GM19328 (cell line): Measurements from ENCODE around the gene CRTAC1.

Experiments
- ATAC-seq: cut with Tn5 transposase; IDR thresholded peaks from one replicate; pipeline ENCODE4 v1.9.1; 2021; ENCODE audit warnings: mild to moderate bottlenecking, moderate library complexity; ENCODE audit not compliant: unreplicated experiment

The CRTAC1 gene

DNA sequence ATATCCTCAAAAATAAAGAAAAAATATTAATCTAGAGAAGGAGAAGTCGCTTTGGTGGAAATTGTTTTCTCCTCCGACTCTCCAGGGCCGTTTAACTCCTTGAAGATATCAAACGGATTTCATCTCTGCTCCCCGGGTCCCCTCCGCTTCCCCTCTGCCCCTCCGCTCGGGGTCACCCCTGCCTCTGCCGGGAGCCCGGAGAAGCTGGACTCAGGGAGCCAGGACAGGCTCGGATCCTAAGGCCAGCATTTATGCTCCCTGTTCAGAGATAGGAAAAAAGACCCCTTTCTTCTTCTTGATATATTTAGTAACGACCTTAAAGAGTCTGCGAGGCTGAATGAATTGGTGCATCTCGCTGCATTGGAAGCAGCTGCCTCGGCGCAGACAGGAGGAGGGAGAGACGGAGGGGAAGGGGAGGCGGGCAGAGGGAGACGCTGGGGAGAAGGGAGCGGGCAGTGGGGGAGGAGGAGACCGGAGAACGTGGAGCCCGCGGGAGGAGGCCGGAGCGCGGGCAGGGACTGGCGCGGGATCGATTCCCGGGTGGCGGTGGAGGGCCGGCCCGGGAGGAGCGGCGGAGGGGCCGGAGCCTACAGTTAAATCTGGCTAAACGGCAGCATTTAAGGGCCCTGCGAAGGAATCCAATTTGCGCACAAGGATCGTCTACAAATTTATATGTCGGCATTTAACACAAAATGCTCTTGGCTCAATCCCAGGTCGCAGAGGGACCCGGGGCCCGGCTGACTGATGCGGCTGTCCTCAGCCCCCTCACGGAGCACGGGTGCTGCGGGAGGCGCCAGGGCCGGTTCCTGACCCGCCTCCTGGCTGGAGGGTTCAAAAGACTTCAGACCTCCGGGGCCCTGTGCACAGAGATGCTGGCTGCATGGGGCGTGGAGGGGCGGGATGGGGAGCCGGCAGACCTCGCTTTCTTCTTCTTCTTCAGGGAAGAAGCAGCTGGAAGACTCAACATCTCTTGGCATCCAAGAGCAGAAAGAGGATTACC, 55.6 kb downstream of the CRTAC1 start:
- ATAC-seq, result no peak

DNA sequence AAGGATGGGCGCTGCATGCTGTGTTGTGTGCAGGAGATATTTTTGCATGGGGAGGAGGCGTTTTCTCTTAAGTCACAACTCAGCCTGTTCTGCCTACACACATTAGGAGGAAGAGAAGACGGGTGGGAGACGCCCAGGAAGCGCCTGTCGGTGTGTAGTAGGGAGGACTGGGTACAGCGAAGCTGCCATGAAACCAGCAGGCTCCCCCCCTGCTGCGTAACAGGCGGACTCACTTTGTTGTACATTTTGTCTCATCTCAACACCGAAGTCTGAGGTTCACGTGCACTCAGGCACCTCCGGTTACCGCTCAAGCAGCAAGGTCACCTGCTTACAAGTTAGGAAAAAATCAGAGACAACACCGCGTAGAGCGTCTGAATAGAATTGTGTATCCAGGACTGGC, 56.3 kb downstream of the CRTAC1 start:
- ATAC-seq, result no peak

DNA sequence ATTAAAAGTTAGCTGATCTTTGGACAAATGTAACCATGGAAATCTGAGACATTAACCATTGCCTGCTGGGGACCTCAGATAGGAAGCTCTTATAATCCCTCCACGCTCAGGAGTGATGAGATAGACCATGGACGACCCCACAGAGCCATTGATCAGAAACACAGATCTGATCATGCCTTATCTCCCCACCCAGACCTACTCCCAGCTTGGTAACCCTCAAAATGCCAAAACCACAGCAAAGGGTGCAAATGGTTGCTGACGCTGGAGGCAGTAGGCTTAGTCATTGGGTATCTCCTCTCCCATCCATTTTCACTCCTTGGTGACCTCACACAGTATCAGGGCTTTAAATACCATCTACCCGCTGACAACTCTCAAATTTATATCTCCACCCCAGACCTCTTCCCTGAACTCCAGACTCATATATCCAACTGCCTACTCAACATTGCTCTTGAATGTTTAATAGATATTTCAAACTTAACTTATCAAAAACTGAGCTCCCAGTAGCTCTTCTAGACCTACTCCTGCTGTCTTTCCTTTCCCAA, 60.8 kb downstream of the CRTAC1 start:
- no peak for ATAC-seq

DNA sequence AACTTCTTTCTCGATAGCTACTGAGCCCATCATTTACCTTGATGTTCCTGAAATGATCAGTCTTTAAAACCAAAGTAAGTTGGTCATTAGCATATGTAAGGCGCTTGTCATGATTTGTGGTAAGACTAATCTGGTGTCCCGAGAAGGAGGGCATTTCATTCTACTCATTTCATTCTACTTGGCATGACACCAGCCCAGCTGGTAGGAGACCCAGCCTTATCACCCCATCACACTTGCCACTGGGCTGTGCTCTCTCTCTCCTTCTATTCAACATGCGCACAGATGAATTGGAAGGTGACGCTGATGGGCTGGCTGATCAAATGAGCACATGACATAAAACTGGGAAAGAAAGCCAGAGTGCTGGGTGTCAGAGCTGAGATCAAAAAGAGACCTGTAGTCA, 65.7 kb downstream of the CRTAC1 start:
- no peak for ATAC-seq

DNA sequence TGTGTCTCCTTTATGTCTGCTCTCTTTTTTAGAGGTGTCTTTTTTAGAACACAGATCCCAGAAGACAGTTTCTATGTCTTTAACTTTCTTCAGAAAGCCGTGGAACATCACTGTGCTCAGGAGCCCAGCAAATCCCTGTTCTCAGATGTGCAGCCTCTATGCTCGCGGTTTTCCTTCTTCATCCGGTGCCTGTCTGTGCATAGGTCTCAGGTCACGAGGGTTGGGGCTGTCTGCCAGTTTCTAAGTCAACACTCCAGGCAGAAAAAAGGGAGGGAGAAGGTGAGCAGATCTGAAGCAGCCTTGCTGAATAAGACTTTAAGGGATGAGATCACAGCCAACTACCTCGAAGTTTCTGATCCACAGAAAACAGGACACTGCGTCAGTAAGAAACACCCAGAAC, 68.5 kb downstream of the CRTAC1 start:
- ATAC-seq, result no peak

DNA sequence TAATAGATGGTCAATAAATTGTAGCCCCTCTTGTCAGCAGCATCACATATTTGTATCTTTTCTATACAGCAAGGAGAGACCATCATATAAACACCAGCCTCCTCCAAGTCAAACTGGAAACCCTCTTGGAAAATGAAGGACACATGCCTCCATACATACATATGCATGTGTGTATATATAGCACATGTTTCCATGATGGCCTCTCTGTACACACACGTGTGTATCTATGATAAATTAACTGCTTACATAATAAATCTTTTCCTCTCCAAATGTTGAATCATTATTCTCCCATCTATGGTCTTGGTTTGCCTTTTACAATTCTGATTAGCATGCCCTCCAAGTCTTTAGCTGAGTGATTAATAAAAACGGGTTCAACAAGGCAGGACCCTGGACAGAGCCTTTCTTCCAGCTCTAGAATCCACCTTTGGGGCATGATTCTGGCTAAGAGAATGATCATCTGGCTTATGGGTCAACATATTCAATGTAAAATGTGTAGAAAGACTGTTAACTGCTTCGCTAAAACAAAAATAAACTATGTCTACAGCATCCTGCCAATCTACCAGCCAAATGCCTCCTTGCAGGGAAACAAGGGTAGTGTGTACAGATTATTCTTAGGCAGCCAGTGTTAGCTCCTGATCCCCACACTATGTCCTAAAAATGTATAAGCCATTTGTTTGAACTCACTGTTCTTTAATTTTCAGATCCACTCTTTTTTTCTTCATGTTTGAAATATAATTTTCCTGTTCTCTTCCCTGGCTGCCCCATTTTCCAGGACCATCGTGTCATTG, 70.0 kb downstream of the CRTAC1 start:
- ATAC-seq, result no peak

DNA sequence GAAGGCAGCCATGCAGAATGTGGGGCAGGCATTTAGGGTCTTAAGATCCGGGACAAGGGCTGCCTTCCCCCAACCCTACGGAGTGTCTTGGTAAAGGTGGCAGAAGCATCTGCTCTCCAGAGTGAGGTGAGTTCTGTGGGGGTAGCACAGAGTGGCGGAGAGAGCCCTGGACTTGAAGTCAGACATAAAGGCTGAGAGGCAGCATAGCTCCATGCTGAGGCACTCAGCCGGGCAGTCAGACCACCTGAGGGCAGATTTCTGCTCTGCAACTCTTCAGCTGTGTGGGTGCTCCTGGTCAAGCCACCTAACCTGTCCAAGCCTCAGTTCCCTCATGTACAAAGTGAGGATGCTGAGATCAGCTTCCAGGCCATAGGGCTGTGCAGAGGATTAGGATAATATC, 81.0 kb downstream of the CRTAC1 start:
- ATAC-seq, result no peak

DNA sequence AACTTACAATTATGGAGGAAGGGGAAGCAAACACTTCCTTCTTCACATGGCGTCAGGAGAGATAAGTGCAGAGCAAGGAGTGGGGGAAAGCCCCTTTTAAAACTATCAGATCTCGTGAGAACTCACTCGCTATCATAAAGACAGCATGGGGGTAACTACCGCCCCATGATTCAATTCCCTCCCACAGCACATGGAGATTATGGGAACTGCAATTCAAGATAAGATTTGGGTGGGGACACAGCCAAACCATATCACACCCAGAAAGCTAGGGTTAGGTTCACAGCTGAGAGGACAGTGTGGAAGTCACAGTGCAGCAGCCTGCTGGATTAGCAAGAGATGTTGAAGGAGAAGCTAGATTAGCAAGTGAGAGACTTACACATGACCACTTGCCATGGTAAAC, 81.6 kb downstream of the CRTAC1 start:
- no peak for ATAC-seq

DNA sequence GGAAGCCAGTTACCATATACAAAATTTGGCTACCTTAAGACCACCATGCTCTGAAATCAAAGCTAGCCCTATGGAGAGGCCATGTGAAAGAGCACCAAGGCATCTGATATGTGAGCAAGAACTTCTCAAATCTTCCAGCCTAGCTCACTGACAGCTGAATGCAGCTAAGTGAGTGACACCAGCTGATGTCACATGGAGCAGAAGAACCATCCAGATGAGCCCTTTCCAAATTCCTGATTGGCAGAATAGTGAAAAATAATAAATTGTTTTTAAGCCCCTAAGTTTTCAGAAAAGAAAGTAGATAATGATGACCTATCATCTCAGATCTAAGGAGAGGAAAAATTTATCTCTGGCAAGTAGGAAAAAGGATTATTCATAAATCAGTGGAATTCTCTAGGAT, 85.6 kb downstream of the CRTAC1 start:
- no peak for ATAC-seq

DNA sequence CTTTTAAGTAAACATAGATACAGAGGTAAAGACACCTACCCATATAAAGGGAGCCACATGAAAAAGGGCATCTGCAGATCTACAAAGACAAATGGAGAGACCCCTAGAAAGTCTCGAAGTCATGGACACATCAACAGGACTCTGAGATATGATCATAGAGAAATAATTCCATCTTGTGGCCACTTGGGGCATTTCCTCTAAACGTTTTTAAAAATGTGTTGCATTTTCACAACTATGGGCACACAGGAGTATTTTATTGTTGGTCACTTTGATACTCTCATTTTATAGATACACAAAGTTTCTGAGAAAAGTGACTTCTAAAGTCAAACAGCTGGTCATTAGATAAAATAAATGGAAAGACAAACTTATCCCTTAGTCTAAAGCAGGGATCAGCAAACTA, 87.1 kb downstream of the CRTAC1 start:
- ATAC-seq, result no peak

DNA sequence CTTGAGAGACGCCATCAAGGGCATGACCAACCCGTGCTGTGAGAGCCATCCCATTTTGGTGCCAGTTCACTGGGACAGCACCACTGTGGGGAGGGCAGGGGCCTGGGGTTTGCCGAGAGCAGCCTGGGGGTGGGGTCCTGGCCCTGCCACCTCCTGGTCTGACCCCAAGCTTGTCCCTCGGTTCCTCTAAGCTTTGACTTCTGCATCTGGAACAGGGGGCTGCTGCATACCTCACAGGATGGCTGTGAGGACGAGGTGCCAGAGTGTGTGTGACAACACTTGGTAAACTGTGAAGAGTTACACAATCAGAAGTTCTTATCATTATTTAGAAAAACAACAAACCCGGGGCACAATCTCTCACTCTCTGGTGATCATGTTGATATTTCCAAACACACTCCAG, 89.9 kb downstream of the CRTAC1 start:
- no peak for ATAC-seq

DNA sequence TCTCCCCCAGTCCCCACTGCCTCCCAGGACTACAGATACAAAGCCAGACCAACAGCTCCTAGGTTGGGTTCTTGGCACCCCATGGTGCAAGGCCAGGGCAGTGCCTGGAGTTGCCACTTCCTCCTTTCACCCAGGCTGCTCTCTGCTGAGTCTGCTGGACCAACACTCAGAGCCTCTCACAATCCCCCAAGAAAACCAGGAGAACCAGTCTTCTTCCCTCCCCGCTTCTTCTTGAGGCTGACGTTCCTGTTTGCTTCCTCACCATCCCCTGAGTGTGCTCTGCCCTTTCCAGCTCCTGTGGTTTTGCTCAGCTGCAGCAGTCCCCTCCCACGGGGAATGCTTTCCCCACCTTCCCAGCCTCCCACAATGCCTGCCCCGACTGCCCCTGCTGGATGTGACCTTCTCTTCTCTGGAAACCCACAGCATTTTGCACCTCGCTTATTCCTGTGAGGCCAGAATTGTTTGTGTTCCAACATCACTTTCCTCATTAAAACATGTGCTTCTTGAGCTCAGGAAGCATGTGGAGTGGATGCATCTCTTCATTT, 90.9 kb downstream of the CRTAC1 start:
- ATAC-seq, result no peak

DNA sequence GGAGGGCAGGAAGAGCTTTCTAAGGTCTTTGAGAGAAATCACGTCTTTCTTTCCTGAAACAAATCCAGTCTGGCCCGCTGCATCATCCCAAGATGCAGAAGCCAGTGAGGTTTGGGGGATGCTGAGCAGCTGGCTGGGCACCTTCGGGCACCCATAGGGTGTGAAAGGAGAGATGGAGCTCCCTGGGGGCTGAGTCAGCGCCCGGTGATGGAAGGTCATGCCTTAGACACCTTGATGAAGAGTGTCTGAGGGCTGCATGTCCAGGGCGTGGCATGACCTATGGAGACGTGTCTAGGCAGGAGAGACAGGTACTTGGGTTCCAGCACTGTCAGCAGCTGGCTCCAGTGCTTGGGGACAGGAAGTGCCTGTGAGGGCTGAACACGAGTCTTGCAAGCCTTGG, 92.5 kb downstream of the CRTAC1 start:
- ATAC-seq, result no peak

DNA sequence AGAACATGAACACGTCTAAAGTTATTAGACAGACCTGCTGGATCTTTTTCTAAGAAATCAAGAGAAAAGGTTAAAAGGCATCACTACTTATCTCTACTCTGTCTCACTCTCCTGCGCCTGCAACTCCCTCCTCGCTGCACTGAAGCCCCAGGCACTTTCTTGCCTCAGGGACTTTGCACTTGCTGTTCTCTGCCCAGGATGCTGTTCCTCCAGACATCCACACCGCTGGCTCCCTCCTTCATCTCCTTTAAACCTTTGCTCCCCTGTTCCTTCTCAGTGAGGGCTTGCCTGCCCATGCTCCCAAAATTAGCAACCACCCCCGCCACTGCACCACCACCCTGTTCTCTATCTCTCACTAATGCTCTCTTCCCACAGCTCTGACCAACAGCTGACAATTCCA, 93.4 kb downstream of the CRTAC1 start:
- ATAC-seq, result no peak

DNA sequence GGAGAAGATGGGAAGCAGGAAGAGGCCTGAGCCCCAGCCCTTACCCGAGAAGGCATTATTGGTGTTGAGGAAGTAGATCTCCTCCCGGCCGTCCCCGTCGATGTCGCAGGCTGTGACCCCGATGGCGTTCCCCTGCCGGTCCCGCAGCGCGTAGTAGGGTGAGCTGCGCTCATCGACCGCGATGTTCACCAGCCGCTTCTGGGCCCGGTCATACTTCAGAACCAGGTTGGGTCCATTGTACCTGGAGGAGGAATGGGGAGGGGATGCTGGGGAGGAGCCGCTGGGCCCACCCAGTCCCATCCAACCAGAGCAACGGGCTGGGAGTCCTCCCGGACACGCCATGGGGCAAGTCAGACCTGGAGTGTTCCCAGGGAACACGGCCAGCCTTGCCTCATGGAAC, 94.3 kb downstream of the CRTAC1 start:
- ATAC-seq, result no peak

DNA sequence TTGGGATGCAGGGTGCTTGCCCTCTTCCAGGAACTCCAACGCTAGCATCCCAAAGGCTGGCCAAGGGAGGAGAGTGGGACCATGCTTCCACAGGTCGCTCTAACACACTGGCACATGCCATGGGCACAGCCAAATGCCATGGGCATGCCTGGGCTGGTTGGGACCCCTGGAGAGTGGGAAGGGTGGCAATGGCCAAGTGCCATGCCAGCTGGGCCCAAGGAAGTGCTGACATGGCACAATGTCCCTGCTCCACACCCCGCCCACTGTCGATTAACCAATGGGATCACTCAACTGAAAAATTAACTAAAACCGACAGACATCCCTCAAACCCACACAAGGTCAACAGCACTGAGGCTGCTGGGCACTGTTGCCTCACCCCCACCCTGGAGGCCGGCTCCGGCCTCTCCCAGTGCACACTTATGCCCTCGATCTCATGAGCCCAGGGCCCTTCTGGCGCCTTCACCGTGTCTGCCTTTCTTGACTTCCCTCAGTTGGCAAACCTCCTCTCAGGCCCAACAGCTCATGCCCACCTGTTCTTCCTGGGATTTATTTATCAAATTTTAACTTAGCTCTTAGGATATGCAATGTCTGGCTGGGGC, 97.4 kb downstream of the CRTAC1 start:
- no peak for ATAC-seq

DNA sequence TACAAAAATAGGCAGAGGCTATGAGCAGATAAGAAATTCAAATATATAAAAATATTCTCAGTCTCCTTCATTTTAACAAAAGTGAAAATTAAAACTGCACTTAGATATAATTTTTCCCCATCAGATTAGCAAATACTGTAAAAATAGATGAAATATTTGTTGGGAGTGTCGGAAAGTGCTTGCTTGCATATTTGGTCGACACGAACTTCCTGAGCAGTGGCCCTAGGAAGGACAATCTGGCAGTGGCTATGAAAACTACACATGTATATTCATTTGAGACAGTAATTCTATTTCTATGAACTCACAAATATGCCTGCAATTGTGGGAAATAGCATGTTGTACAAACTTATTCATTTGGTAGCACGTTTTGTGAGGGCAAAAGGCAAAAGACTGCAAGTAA, 99.4 kb downstream of the CRTAC1 start:
- ATAC-seq, result no peak

DNA sequence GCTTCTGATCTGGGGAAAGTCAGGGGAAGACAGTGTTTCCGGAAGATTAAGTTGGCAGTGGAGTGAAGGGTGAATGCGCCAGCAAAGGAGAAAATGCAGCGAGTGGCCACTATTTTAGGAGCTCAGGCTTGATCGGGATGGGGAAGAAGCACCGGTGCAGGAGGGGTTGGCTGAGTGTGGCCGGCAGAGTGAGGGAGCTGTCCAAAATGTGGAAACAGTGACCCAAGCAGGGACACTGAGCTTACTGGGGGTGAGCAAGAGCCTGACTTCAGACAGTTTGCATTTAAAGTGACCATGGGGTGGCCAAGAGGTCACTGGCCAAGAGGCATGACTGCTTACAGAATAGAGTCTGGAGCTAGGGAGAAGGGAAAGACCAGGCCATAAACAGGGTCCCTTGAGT, 101.5 kb downstream of the CRTAC1 start:
- ATAC-seq, result no peak

DNA sequence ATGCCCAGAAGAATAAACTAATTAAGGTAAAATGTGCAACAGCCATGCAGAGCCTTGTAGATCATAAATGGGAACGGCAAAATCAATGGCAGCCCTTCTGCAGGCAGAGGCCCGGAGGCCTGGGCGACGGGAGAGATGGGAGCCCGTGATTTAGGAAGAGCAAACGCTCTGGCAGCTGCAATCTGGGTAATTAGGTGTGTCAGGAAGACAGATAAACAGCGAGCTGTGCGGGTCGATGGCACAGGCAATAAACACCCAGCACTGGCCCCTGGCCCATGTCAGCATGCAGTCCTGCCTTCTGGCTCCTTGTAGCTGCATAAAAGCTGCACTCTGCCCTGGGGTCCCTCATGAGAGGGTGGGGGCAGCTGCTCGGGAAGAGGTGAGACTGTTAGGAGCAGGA, 102.8 kb downstream of the CRTAC1 start:
- no peak for ATAC-seq

DNA sequence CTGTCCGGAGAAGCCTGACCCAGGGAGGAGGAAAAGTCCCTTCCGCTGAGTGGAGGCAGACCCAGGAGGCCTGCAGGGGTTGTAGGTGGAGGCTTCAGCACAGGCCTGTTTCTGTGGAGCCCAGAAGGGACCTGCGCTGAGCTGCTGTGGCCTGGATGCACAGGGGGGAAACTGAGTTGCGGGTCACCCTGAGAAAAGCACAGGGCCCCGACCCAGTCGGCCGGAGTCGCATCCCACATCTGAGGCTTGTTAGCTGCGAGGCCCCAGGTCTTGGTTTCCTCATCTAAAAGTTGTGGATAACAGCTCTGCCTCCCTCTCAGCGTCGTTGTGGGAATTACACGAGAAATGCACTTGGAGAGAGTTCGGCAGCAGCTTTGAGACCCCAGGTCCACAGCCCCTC, 104.4 kb downstream of the CRTAC1 start:
- ATAC-seq, result no peak

DNA sequence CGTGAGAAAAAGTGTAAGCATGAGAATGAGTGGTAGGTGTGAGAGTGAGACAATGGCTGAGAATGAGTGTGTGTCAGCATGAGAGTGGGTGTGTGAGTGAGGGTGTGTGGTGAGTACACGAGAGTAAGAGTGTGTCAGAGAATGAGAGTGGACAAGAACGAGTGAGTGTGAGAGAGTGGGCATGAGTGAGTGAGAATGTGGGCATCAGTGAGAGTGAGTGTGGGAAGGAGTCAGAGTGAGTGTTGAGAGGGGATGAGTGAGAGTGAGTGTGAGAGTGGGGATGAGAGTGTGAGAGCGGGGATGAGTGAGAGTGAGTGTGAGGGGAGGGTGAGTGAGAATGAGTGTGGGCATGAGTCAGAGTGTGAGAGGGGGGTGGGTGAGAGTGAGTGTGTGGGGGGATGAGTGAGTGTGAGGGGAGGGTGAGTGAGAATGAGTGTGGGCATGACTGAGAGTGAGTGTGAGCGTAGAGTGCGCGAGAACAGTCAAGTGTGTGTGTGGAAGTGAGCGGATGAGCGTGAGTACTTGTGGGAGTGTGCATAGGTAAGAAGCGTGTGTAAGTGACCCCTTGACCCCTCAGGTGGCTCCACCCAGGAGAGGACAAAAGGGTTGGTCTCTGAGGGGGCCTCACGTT, 105.0 kb downstream of the CRTAC1 start:
- ATAC-seq, result no peak
